ENCODE results near the gene PTPRG.

- no peak for TF ChIP-seq CTCF (conservative IDR thresholded peaks at IDR 0.05 in 1 of 2, IDR thresholded peaks at IDR 0.05 in 1 of 2; ENCODE audit: low read depth in 1 of 2, low read length in 2 of 2)
- no peak for TF ChIP-seq EZH2 (IDR thresholded peaks at IDR 0.05; ENCODE audit: low read length, missing control alignments)
Measured at GRCh38 chr3:62046326-62046725, 485.0 kb downstream of the PTPRG start.
